GM21423 (cell line): ENCODE data around the gene ISL2.
A peak's percentile ranks its signal among the peaks of the same experiment; 100 is the strongest.
"Not testable (repeated sequence)": the region's sequence is repeated elsewhere in the genome, so short reads cannot be mapped to it uniquely, and the experiment has no call there.

Source experiments
- ATAC-seq: cut with Tn5 transposase; IDR thresholded peaks from one replicate; pipeline ENCODE4 v1.9.1; 2021; ENCODE audit warnings: mild to moderate bottlenecking, moderate library complexity; ENCODE audit not compliant: unreplicated experiment

The ISL2 gene

DNA sequence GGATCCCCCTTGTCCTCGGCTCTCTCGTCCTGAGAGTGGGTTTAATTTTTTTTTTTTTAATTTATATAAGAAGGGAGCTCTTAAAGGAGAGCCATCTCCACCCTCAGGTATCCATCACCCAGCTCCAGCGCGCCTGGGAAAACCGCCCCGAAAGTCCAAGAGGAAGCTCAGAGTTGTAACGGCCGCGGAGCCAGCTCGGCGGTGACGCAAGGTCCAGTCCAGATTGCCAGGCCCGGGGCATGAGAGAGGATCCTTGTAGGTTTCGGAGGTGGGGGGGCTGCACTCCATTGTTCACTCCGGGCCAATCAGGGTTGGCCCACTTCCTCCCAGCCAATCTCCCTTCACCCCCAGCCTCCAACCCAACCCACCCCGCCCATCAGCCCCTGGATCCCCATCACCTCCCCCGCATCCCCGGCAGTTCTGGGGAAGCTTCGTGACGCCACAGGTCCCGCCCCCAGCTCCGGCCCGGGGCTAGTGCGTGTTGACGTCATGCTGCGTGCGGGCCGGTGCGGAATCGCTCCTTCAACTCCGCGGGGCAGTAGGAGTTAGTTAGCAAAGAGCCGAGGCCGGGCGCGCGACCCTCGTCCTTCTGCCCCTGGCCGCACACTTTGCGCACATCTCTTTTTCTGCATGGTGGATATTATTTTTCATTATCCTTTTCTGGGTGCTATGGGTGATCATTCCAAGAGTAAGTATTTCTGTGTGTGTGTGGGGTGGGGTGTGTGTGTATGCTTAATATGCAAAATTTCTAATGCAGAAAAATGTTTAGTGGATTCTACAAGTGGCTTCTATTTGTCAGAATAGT lies at the start of gene ISL2:
ISL2 (plus strand) TSS at position 520 of the 805 bp plus-strand sequence; CDS start at position 631, 111 bp downstream.
- peak; percentile 42 for ATAC-seq

DNA sequence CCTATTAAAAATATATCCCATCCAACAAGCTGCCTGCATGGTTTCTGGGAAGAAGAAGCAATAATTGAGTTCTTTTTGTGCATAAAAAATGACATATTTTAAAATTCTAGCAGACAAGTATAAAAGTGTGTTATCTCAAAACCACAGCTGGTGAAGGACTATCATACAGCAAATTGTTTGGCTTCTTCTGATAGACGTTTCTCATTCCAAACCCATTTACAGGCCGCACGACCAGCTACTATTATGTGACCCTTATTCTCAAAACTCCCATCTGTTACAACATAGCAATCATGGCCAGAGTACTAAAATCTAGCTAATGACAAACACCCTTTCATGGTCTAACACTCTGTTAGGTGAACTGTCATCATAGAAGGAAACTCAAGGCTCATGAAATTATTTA lies 47.0 kb upstream of the ISL2 start:
- ATAC-seq, result no peak

DNA sequence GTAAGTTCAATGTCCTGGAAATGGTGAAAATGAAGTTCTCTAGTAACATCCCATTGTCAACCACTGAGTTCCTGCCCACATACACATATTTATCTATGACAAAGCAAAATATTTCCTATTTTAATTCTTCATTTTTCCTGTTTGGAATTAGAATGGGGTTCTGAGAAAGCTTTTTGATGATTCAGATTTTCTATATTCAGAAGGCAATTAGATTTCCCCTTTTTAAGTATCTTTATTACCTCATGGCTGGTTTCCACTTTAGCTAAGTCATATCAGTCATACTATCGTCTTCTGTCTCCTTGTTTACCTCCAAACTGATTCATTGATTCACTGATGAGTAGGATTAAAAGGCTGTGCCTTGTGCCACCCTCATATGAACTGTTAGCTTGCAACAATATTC lies 43.2 kb upstream of the ISL2 start:
- ATAC-seq, result no peak

DNA sequence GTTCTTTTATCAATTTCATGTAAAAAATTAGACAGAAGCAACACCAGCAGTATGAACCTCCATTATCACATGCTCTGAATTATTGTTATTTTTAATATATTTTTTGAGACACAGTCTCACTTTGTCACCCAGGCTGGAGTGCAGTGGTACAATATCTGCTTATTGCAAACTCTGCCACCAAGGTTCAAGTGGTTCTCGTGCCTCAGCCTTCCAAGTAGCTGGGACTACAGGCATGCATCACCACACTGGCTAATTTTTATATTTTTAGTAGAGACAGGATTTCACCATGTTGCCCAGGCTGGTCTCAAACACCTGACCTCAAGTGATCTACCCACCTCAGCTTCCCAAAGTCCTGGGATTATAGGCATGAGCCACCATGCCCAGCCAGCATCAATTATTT lies 42.1 kb upstream of the ISL2 start:
- ATAC-seq, result not testable (repeated sequence)

DNA sequence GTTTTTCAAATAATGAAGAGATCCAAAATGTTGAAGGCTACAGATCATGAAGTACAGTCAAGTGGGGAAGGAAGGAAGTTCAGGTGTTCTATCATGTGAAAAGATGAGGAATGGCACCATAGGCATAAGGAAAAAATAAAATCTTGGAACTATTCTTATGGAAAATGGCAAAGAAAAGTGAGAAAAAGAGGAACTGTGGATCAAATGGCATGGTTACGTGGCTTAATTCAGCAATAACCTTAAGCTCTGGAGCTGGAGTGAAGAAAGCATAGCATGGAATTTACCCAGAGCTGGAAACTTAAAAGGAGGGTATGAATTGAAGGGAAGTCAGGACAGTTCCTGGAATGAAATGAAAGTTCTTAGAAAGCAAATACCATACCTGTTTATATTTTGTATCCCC lies 39.7 kb upstream of the ISL2 start:
- no peak for ATAC-seq

DNA sequence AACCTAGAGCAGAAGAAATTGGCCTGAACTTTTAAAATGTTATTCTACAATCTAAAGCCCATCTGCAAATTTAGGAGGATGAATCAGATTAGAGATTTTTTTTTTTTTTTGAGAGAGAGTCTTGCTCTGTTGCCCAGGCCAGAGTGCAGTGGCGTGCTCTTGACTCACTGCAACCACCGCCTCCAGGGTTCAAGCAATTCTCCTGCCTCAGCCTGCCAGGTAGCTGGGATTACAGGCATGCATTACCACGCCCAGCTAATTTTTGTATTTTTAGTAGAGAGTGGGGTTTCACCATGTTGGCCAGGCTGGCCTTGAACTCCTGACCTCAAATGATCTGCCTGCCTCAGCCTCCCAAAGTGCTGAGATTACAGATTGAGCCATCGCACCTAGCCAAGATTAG lies 38.6 kb upstream of the ISL2 start:
- ATAC-seq, result not testable (repeated sequence)

DNA sequence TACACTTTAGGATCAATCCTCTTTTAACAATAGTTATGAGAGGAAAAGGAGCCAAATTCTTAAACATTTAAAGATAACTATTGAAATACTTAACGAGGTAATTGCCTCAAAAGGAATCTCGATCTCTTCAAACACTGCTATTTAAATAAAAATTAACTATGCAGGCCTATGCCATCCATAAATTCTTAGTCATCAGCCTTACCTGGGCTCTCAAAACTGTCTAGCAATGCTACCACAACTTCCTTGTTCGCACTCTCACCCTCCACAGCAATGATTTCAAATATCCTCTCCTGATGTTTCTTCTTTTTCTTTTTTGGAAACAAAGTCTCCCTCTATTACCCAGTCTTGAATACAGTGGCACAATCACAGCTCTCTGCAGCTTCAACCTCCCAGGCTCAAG lies 37.6 kb upstream of the ISL2 start:
- no peak for ATAC-seq

DNA sequence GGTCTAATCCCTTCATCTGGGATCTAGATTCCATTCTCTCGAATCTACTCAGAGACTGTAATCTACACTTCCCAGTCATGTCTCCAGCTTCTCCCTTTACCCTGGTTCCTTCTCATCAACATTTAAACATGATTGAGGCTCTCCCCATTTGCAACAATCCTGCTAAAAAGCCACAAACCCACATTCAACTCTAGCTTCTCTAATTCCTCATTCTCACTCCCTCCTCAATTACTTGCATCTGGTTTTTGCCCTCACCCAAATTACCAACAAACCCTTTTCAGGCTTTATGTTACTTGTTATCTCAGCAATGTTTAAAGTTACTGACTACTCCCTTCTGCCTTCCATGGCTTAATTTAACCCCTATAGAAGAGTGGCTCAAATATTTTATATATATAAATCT lies 36.8 kb upstream of the ISL2 start:
- no peak for ATAC-seq

DNA sequence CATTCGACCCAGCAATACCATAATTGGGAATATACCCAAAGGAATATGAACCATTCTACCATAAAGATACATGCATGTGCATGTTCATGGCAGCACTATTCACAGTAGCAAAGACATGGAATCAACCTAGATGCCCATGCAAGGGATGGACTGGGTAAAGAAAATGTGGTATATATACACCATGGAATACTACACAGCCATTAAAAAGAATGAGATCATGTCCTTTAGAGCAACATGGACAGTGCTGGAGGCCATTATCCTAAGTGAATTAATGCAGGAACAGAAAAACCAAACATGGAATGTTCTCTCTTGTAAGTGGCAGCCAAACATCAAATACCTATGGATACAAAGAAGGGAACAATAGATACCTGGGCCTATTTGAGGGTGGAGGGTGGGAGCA lies 32.7 kb upstream of the ISL2 start:
- no peak for ATAC-seq

DNA sequence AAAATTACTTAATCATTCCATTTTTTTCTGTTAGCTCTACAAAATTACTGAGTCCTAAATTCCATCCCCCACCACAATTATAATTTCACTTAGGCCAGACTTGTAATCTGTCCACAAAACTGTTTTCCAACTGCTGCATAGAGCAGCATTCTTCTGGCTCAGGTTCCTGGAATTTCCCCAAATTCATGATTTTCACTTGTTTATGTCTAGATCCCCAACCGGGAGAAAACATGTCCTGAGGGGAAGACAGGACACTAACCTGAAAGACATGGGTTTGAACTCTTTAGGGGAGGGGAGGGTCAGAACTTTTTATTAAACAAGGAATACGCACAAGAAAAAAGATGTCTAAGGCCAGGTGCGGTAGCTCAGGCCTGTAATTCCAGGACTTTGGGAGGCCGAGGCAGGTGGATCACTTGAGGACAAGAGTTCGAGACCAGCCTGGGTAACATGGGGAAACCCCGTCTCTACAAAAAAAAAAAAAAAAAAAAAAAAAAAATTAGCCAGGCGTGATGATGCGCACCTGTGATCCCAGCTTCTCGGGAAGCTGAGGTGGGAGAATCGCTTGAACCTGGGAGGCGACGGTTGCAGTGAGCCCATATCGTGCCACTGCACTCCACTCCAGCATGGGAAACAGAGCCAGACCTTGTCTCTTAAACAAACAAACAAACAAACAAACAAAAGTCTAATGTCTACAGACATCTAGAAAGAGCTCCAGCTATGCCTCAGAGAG lies 26.8 kb upstream of the ISL2 start:
- no peak for ATAC-seq

DNA sequence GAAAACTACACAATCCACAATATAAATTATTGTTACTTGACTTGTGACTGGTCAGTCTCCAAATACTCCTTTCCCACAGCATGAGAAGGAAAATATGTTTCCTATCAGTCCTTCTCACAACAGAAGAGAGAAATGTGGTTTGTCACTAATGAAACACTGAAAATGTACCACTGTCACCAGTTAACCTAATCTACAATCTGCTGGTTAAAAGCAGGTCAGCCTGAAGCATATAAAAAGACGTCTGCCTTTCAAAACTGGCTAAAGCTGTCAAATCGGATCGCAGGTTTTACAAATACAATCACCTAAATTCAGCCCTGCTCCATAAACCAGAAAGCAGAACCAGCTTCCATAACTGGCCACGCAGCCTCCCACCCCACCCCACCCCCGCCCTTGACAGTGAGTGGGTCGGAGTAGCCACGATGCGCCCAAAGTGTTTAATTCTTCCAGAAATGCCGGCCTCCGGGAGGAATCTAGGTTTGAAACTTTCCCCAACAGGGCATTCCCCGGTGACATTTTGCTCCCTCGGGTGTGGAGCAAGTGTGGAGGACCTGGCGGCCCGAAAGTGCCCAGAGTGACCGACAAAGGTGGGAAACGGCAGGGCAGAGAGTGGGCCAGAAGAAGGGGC lies 26.0 kb upstream of the ISL2 start:
- ATAC-seq, result no peak

DNA sequence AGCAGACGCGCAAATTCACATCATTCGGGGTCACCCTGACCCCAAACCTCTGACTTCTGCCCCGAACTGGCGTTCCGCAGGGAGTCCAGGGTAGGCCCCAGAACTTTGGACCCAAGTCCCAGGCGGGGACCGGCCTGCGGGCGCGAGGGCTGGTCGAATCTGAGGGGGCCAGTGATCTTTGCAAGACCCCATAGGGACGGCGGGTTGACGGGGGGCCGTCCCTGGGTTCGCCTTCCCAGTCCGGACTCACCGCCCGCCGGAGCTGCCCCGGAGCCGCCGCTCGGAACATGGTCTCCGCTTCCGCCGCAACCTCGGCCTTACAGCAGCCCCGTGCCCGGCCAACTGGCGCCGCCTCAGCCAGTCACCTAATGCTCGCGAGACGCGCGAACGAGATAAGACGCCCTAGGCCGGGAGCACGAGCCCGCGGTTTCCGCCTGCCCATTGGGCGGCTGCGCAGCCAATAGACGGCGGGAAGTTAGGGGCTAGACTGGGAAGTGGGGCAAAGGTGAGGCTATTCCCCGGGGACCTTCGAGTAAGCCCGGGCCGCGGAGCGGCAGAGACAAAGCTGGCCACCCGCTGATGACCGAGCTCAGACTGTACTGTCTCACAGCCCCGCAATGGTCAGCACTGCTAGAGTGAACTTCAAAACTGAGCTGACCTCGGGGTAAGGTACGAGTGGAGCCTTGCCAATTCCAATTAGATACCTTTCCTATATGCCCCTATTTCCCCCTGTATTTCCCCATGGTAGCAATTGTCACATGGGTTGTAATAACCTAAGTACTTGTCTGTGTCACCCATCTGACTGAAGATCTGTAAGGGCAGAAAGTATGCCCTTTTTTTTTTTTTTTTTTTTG lies 25.2 kb upstream of the ISL2 start, which contains the start of gene ETFA:
ETFA (minus strand) TSS at position 370 of the 854 bp plus-strand sequence; CDS start at position 289, 81 bp downstream.
- ATAC-seq, result peak; percentile 96

DNA sequence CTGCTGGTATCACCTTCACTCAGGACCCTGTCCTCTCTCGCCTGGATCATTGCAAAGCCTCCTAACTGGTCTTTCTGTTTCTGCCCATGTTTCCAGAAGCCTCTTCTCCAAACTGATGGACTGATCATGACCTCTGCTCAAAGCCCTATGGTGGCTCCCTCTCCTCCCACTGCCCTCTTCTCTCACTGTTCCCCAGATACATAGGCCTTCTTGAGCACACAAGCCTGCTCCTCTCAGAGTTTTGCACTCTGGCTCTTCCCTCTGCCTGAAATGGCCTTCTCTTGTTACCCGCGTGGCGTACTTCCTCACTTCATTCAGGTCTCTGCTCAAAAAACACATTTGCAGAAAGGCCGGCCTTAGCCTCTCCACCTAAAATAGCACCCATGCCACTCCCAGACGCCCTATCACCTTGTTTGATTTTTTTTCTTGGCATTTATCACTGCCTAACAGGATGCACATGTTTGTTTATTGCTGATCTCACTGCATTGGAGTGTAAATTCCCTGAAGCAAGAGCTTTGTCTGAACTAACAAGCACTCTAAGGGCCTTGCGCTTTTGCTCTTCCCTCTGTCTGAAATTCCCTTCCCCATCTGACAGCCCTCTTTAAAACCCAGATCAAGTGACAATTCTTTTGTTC lies 23.9 kb upstream of the ISL2 start:
- ATAC-seq, result no peak

DNA sequence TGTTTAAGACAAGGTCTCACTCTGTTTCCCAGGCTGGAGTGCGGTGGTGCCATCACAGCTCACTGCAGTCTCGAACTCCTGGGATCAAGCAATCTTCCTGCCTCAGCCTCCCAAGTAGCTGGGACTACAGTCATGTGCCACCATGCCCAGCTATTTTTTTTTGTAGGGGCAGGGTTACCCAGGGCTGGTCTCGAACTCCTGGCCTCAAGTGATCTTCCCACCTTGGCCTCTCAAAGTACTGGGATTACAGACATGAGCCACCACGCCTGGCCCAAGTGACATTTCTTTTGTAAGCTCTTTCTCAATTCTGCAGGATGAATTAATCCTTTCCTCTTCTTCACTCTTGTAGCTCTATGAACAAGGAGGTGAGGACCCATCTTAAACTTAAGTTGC lies 23.4 kb upstream of the ISL2 start:
- ATAC-seq, result not testable (repeated sequence)

DNA sequence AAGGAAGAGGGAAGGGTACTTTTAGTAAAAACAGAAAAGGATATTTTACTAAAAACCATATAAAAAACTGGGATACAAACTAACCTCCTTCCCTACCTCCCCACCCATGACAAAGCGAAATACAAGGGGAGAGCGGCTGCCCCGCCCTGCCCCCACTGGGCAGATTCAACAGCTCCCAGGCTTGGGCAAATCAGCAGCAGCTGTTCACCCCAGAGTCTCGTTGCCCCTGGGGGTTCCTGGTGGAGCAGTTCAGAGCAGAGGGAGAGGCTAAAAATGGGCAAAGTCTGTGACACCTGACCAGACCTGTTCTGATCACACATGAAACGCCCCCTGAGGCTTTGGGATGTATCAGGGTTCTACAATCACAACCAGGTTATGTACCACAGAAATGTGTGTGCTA lies 22.8 kb upstream of the ISL2 start:
- ATAC-seq, result no peak

DNA sequence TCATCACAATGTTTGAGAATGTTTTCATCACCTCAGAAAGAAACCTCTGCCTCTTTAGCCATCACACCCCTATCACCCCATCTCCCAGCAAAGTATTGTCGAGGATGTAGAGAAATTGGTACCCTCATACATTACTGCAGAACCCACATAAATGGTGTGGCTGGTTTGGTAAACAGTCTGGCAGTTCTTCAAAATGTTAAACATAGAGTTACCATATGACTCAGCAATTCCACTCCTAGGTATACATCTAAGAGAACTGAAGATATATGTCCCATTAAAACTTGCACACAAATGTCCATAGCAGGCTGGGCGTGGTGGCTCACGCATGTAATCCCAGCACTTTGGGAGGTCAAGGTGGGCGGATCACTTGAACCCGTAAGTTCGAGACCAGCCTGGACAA lies 16.6 kb upstream of the ISL2 start:
- ATAC-seq, result no peak

DNA sequence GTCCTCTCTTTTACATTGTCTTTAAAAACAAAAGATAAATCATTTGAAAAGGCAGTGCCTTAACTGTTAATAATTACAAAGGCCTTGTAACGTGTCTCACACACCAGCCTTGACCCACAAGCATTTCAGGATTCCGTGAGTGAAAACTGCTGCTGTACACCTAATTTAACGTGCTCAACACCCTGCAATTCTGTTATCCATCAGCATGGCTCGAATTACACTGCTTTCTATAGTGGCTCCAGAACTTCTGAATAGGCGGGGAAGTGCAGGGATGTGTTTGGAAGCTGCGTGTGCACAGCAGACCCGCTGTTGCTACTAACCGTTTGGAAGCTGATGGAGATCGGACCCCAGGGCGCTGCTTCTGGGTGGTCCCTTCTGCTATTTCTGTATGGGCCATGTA lies 15.4 kb upstream of the ISL2 start:
- no peak for ATAC-seq

DNA sequence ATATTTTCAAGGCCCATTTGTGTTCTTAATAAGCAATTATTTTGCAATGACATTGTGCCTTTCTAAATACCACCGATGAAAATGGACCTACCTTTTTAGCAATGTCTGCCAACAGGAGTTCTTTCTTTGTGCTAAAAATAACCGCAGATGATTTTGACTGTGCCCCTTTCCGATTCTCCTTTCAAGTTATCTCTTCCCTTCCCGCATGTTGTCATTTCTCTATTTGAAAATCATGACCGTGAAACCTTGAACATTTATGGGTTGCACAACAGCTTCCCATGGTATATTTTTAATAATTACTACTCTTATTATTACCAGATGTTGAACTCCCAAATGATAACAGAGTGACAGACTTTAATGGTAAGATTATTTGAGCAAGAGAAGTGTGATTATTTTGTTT lies 15.0 kb upstream of the ISL2 start:
- no peak for ATAC-seq

DNA sequence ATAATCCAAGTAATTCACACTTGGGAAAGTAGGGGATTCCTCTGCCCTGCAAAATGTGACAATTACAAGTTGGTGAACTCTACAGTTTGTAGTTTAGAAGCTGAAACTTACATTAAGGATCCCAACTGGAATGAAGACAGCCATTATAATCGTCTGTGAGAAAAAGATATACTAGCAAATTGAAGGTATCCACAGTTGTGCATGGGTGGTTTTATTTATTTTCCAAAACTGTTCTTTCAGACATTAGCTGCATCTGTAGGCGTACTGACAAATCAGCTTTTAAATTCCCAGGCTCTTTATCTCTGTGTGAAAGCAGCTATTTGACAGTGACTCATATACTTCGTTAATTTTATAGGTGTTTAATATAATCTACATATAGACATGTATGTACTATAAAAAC lies 12.5 kb upstream of the ISL2 start:
- ATAC-seq, result no peak

DNA sequence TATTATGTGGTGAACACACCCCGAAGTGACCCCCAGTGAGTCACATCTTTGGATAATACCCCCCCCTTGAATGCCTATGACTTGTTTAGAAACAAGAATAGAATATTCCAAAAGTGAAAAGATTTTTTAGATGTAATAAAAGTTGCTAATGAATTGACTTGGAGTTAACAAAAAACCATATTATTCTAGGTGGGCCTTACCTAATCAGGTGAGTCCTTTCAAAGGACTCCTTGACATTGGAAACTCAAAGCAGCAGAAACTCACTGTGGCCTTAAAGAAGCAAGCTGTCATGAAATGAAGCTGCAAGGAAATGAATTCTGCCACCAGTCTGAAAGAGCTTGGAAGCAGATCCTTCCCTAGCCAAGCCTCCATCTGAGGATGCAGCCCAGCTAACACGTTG lies 10.9 kb upstream of the ISL2 start:
- ATAC-seq, result no peak
